GM12878 (cell line): ENCODE measurements around the gene CACNG1. TPM values are rescaled to one million over a fixed set of nuclear protein-coding genes. Genes with fewer than 3 reads are reported as not detected.
A peak's percentile ranks its signal among the peaks of the same experiment; 100 is the strongest.

ENCODE experiments used
- ATF2 ChIP-seq: IDR thresholded peaks from 2 replicates; pipeline ENCODE4 v1.6.1; 2012; ENCODE audit warnings: low read length, inconsistent platforms
- BCL11A ChIP-seq: IDR thresholded peaks from 2 replicates; pipeline ENCODE4 v1.6.1; 2011; ENCODE audit warnings: low read depth, low read length
- BHLHE40 ChIP-seq, 2 experiments: fragments of 450-650 bp in 1 of 2; IDR thresholded peaks; 2 replicates each; pipeline ENCODE4 v1.6.1; 2011 to 2017; ENCODE audit warnings: low read depth in 2 of 2, borderline replicate concordance in 1 of 2, improper control_type of control experiment in 1 of 2, low read length in 1 of 2, mild to moderate bottlenecking in 1 of 2
- CBX3 ChIP-seq: fragments of 200-600 bp; sonication (generic); IDR thresholded peaks from 2 replicates; pipeline ENCODE4 v1.6.1; 2016; ENCODE audit warnings: low read depth, borderline replicate concordance
- CREM ChIP-seq: IDR thresholded peaks from 2 replicates; pipeline ENCODE4 v1.6.1; 2014; ENCODE audit warnings: antibody characterized with exemption, low read depth
- DPF2 ChIP-seq: fragments of 450-650 bp; IDR thresholded peaks from 2 replicates; pipeline ENCODE4 v1.6.1; 2017; ENCODE audit warnings: mild to moderate bottlenecking
- JUNB ChIP-seq: IDR thresholded peaks from 2 replicates; pipeline ENCODE4 v1.6.1; 2016; ENCODE audit warnings: antibody characterized with exemption, mild to moderate bottlenecking
- MLLT1 ChIP-seq: fragments of 450-650 bp; IDR thresholded peaks from 2 replicates; pipeline ENCODE4 v1.6.1; 2016; ENCODE audit warnings: mild to moderate bottlenecking
- NFIC ChIP-seq: IDR thresholded peaks from 2 replicates; pipeline ENCODE4 v1.6.1; 2012; ENCODE audit warnings: low read depth, mild to moderate bottlenecking, inconsistent platforms, low read length, moderate library complexity
- NFXL1 ChIP-seq: fragments of 450-650 bp; IDR thresholded peaks from 2 replicates; pipeline ENCODE4 v1.6.1; 2017; ENCODE audit warnings: antibody characterized with exemption, mild to moderate bottlenecking, borderline replicate concordance
- NR2F1 ChIP-seq: fragments of 450-650 bp; conservative IDR thresholded peaks from 2 replicates; pipeline ENCODE4 v1.6.1; 2017; ENCODE audit warnings: mild to moderate bottlenecking
- PAX5 ChIP-seq: IDR thresholded peaks from 2 replicates; pipeline ENCODE4 v1.6.1; 2011; ENCODE audit warnings: low read depth, low read length, borderline replicate concordance
- RELB ChIP-seq: fragments of 450-650 bp; IDR thresholded peaks from 2 replicates; pipeline ENCODE4 v1.6.1; 2017; ENCODE audit warnings: low read depth, mild to moderate bottlenecking, moderate library complexity
- SKIL ChIP-seq: fragments of 450-650 bp; IDR thresholded peaks from 2 replicates; pipeline ENCODE4 v1.6.1; 2017; ENCODE audit warnings: mild to moderate bottlenecking, low read depth, inconsistent platforms; ENCODE audit not compliant: poor library complexity, severe bottlenecking
- STAT3 ChIP-seq: IDR thresholded peaks from 2 replicates; pipeline ENCODE4 v1.6.1; 2011; ENCODE audit warnings: low read depth, low read length, improper control_type of control experiment
- ZBTB40 ChIP-seq: fragments of 450-650 bp; IDR thresholded peaks from 2 replicates; pipeline ENCODE4 v1.6.1; 2016; ENCODE audit warnings: mild to moderate bottlenecking, moderate library complexity, borderline replicate concordance
- polyA plus RNA-seq, 11 experiments: library from polyadenylated mRNA; depleted of rRNA in 4 of 11; unstranded in 6 of 11; stranded (reverse) in 5 of 11; fragments of >200 nt; fragmentation: Nextera tagmentation in 4 of 11; fragmentation: Illumina TruSeq in 1 of 11; extraction: Ambion mirVana in 4 of 11; extraction: Trizol in 1 of 11; gene quantifications; 1 replicate in 1 of 11; 2 replicates in 10 of 11; pipeline versions ENCODE4 v1.2.1 to v1.2.3, GENCODE V29; 2011 to 2016; ENCODE audit warnings: inconsistent platforms in 2 of 11, missing spikeins in 2 of 11, low read depth in 1 of 11
- total RNA-seq, 4 experiments: library from RNA; depleted of rRNA in 3 of 4; stranded (reverse); fragments of >200 nt in 3 of 4; fragmentation: Illumina TruSeq in 1 of 4; extraction: Trizol in 1 of 4; gene quantifications; 2 replicates each; pipeline versions ENCODE4 v1.2.1 to v1.2.3, GENCODE V29; 2013 to 2021

CACNG1 gene
- total and polyA plus RNA-seq, 10 of the 15 experiments (the other 5 are each of a cell fraction or from before 2014, with no cell fraction given), result not detected

- peak; percentile 87 for TF ChIP-seq CREM
- TF ChIP-seq NFXL1, result no peak
- no peak for TF ChIP-seq STAT3
- TF ChIP-seq DPF2, result peak; percentile 75; the same call in 1 of the 2 replicates
- peak; percentile 70 for TF ChIP-seq NR2F1
- TF ChIP-seq ATF2, result peak; percentile 80
- peak; percentile 81 for TF ChIP-seq NFIC
- 0 out of 4 replicates have a peak, but pooled peaks of 1 of the 2 experiments have one; percentile 5 for TF ChIP-seq BHLHE40 (IDR thresholded peaks at IDR 0.05; ENCODE audit: borderline replicate concordance in 1 of 2, low read depth in 2 of 2, low read length in 1 of 2)
- peak; percentile 85 for TF ChIP-seq JUNB
- TF ChIP-seq BCL11A, result peak; percentile 80
- TF ChIP-seq MLLT1, result peak; percentile 50; the same call in 1 of the 2 replicates
- TF ChIP-seq CBX3, result no peak
- TF ChIP-seq RELB, result peak; percentile 92
- peak; percentile 94 for TF ChIP-seq SKIL
- TF ChIP-seq ZBTB40, result 0 out of 2 replicates have a peak, but pooled peaks have one; percentile 20
- TF ChIP-seq PAX5, result peak; percentile 69; the same call in 1 of the 2 replicates
Observed at GRCh38 chr17:67035131-67036083, 8.9 kb upstream of the CACNG1 start (continued).
